Mucosa of gallbladder (tissue), 1 donor: ENCODE results near the gene MARK2. TPM values are rescaled to one million over a fixed set of nuclear protein-coding genes. Genes with fewer than 3 reads are reported as not detected.

ENCODE experiments used
- DNase-seq: peaks from one replicate; pipeline ENCODE4 v3.0.0-alpha.2; 2020; ENCODE audit warnings: low spot score
- total RNA-seq: library from RNA; stranded (reverse); gene quantifications from one replicate; pipeline ENCODE4 v1.2.1, GENCODE V29; 2021
- donor health status: DM: no; HTN: no; CAD: no.

Gene MARK2
- total RNA-seq, 1 donor from 2014 or later, result 65.0 TPM

DNA sequence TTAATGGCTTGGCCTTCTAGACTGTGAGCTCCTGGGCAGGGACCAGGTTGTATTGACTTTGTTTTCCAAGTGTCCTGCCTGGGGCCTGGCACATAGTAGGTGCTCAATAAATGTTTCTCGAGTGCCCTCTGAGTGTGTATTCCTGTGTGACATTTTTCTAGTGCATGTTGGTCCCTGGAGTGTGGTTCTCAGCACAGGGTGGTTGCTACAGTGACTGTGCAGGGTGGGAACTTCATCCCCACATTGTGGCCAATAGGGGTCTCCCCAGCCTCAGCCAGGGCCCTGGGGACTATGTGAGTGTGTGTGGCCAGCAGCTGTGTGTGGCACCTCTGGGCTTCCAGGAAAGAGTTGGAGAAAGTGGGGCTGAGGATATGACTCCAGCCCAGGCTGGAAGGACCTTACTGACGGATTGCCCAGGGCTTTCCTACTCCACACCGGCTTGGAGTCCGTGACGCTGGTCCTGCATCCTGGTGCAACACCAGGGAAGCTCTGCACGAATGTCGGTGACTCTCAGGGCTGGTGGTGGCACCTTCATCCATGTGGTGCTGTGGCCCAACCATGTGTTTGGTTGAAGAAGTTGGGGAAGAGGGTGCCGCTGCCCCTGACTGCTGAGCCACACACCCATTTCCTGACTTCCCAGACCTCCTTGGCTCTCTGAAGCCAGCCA is 9.0 kb upstream of the MARK2 start:
- DNase-seq, result no peak

DNA sequence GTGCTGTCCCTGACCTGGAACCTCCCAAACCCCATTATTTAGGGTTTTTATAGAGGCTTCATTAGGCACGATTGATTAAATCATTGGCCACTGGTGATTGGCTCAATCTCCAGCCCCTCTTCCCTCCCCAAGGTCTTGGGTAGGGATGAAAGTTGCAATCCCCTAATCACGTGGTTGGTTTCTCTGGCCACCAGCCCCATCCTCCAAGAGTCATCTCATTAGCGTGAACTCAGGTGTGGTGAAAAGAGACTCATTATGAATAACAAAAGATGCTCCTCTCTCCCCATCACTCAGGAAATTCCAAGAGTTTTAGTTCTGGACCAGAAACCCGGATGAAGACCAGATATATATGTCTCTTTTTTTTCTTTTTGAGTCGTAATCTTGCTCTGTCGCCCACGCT is 7.6 kb upstream of the MARK2 start:
- no peak for DNase-seq

DNA sequence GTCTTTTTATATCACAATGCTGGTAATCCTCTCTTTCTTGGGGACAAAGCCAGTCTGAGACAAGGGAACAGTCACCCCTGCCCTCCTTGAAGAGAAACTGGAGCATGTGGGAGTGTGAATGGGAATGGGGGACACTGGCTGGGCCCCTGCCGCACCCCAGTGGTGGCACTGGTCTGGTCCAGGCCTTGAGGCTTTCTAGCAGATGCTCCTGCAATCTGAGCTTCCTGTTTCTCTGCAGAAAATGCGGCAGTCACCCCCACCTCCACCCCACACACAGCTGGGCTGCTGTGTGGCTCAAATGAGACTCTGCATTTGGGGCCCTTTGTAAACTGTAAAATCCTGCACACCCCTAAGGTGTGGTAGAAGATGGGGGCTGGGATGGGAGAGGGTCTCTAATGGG is 6.6 kb upstream of the MARK2 start:
- DNase-seq, result no peak

DNA sequence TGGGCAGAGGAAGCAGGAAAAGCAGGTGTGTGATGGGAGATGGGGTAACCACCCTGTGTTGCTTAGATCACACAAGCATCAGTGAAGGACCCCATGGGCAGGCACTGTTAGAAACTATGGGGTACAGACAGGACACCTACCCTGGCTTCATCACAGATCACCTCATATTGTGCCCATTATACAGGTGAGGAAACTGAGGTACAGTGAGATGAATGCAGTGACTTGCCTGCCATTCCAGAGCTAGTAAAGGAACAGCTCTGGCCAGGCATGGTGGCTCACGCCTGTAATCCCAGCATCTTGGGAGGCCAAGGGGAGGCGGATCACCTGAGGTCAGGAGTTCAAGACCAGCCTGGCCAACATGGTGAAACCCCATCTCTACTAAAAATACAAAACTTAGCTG is 5.9 kb upstream of the MARK2 start:
- DNase-seq, result no peak

DNA sequence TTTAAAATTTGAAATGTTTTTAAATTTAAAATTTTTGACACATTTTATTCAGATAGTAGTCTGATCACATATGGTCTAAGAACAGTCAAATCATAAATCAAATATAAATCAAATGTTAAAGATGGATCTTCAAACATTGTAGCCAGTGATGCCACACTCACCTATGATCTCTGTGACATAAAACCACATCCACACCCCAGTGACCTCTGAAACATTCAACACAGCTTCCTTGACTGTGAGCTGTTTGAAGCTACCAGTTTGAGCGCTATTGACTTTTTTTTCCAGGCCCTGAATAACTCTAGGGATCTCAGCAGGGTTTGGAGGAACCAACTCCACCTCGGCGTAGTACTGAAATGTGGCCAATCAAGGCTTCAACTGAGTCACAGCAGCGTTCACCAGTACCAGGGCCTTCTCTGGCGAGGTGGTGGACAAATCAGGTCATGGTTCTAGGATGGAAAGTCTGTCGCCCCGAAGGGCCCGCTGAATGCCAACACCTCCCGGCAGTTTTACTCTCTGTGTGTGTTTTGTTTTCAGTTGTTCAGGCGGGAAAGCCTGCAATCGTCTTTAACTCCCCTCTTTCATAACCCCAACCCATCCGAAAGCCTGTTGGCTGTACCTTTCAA is 4.3 kb upstream of the MARK2 start:
- no peak for DNase-seq

DNA sequence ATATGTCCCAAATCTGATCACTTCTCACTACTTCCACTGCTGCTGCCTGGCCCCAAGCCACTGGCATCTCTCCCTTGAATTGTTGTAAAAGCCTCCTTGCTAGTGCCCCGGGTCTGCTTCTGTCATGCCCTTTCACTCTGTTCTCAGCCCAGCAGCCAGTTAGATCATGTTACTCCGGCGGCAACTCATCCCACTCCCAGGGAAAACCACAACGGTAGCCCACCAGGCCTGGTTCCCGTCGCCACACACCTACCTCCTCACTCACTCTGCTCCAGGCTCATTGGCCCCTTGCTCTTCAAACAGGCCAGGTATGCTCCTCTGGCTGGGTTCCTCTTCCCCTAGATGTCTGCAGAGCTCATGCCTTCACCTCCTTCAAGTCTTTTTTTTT is 3.8 kb upstream of the MARK2 start:
- DNase-seq, result no peak

DNA sequence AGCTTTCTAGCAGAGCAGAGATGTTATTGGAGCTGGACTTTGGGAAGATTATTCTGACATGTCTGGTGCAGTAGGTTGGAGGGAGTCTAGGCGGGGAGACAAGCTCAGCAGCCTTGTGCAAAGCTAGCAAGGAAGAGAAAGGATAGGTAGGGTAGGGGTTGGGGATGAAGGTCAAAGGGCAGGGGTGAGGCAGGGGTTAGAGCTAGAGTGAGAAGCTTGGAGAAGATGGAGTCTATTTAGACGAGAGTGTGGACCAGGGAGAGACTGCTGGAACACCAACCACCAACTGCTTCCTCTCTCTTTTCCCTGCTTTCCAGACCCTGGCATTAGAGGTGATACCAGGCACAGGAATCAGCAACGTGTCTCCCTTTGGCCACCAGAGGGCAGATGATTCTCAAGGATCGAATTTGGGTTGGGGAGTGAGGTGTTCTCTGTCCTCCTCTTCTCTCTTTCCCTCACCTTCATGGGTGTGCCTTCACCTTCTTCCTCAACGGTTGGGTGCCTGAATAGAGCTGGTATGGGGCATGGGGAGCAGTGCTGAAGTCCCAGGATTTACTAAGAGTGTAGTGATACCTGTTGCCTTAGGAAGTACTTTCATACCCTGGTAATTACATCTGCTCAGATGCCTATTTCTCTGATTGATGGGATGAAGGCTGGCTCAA is 1.8 kb upstream of the MARK2 start:
- peak; percentile 81 for DNase-seq

DNA sequence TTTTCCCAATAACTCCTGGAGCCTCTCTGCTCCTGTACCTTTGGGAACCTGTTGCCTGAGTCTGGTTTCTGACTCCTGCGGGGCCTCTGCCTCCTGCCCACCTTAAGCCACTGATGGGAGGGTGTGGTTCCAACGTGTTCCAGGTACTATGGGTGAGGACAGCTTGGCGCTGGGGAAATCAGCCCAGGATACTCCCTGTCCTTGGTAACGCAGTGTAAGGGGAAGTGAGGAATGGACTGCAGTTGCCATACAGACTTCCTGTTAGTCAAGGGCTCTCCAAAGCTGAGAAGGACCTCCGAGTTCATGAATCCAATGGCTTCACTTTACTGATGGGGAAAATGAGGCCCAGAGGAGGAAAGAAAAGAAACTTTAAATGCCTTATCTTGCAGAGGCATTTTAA is 1.2 kb upstream of the MARK2 start:
- no peak for DNase-seq

DNA sequence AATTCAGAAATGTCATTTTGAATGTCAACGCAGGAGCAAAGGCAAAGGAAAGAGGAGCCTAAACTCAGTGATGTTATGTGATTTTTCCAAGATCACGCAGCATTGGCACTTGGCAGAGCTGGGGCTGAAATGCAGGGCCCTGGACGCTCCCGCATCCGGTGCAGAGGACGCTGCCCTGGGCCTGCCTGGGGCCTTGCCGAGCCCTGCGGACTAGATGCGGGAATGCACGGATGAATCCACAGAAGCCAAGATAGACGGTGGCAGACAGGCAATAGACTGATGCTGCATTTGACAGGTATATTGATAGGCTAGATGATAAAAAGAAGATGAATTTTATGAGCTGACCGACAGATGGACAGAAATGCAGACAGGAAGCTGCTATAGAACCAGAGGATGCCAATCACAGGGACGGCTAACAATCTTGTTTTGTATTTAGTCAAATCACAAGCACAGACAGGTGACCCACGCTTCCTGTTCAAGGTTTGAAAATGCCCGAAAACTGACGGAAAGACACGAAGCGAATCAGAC is 696 bp upstream of the MARK2 start:
- no peak for DNase-seq

DNA sequence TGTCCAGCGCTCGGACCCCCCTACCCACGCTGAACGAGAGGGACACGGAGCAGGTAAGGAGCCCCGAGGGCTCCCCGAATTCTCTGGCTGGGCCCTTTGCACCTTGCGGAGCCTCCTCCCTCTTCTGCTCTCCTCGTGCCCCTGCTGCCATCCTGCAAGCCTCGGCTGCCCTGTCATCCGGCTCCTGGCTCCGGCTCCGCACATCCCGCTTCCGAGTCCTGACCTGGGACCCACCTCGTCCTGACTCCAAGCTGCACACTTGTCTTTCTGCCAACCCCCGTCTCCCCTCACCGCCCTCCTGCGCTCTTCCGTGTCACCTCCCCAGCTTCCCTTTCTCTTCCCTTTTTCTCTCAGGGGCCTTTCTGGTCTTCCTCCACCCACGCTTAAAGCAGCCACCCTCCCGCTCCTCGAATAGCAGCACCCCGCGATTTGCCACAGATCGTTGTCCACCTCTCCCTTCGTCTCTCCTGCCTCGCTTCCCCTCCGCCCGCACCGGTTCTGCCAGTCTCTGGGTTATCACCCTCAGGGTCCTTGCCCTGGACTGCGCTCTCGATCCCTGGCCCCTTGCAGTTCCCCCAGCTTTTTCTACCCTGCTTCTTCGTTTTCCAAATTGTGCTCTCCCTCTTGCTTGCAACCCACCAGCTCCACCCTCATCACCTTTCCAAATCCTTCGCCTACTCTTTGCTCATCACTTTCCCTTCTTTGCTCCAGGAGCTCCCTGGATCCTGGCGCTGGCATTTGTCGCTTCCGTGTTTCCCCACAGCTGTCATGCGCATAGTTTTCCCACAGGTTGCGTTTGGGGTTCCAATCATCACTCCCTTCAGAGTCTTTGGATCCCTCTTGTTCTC is 822 bp downstream of the MARK2 start:
- no peak for DNase-seq

DNA sequence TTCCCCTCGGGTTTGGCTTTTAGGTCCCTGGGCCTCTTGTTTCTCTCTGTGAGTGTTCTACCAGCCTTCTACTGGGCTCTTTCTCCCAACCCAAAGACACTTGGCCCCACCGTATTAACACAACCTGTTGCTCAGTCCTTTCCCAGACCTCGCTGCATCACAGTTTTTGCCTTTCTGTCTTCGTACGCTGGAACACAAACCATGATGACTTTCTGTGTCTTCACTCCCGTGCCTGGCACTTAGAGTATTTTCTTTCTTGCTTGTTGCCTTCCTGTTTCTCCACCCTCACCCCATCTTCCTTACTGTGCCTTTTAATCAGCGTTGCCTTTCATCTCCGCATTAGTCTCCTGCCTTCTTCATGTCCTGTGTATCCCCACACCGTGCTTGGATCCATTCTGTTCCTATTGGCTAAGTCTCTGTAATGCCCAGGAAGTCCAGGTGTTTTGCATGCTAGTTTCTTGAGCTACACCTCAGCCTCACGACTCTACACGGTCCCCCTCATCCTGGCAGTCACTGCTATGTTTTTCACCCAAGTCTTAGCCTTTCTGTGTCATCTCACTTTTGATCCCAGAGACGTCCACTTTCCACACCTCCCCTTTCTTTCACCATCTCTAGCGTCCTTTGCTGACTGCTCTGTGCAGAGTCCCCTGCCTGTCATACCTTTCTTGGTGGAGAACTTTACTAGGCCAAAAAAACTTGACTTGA is 1.6 kb downstream of the MARK2 start:
- DNase-seq, result no peak

DNA sequence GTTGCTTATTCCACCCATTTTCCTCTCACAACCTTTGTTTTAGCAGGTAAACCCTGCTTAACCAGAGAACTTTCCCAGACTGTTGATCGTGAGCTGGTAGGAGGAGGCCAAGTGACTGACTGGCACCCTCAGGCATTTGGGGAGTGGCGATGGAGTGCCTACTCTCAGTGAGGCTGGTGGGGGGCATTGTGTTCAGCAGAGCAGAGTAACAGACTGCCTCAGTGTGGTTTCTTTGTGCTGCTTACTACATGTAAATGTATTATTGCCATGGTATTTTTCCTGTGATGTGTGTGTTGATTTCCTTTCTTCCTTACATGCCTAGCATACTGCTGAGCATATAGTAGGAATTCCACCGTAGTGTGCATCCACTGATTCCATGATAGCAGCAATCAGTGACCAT is 2.6 kb downstream of the MARK2 start:
- DNase-seq, result no peak

DNA sequence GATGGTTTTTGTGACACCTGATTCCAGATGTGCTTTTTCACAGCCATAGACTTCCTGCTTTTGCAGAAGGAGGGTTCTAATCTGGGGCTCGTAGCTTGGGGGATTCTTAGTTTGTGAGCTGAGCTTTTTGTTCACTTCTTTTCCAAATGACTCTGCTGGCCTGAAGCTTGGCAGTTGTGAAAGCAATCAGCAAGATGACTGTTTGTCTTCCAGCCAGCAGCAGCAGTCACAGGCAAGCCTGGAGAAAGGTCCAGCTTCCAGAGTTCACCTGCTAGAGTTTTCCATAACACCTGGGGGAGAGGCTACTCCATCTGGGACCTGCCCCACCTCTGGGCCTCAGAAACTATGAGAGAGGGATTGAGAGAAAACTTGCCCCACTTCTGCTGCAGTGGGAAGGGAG is 4.1 kb downstream of the MARK2 start:
- DNase-seq, result no peak

DNA sequence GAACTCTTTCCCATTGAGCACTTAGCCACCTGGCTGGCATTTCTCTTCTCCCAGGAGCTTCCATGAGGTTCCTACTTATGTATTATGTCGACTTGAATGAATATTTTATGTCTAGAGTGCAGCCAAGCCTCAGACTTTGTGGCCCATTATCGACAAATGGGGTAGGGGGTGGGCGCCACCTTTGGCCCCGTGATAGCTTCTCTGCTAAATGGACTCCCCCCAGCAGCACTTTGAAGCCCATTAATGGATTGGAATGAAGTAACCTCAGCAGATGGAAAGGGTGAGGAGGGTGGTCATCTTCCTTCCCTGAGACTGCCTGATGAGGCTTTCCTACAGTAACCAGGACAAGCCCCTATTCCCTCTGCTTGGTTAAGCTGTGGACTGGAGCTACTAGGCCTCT is 5.9 kb downstream of the MARK2 start:
- no peak for DNase-seq

DNA sequence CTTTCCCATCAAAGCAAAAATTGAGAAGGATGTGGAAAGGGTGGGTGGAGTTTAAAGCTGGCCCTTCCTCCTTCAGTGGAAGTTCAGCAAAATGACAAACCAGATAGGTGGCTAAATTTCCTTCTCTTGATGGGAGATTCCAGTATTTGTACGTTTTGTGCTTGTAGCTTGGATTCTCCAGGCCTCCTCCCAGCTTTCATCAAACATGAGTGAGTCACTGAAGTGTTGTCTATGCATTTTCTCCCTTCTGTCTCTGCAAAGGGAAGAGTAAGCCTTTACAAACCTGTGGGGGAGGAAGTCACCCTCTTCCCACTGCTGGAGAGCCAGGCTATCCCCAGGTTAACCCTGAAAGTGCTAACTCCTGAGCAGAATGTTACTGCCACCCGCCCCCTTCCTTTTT is 6.4 kb downstream of the MARK2 start:
- DNase-seq, result no peak

DNA sequence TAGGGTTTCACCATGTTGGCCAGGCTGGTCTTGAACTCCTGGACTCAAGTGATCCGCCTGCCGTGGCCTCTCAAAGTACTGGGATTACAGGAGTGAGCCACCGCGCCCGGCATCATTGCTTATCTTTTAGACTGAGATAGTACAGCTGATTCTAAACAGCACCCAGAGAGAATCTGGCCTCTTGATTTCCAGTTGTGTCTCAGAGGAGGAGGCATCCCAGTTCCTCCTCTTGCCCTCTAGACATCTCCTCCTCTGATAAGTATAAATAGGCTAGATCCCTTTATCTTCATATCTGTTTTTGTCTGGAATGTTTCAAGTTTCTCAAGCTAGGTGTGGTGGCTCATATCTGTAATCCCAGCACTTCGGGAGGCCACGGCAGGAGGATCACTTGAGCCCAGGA is 7.0 kb downstream of the MARK2 start:
- DNase-seq, result no peak

DNA sequence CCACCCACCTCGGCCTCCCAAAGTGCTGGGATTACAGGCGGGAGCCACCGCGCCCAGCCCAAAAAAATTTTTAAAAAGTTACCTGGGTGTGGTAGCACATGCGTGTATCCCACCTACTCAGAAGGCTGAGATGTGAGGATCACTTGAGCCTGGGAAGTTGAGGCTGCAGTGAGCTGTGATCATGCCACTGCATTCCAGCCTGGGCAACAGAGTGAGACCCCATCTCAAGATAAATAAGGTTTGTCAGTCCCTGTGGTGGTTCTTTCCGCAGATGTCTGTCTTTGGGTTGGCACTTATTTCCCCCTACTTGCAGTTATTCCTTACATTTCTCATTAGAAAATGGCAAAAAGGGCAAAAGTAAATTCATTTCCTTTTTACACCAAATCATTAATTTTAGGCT is 8.0 kb downstream of the MARK2 start:
- DNase-seq, result no peak

DNA sequence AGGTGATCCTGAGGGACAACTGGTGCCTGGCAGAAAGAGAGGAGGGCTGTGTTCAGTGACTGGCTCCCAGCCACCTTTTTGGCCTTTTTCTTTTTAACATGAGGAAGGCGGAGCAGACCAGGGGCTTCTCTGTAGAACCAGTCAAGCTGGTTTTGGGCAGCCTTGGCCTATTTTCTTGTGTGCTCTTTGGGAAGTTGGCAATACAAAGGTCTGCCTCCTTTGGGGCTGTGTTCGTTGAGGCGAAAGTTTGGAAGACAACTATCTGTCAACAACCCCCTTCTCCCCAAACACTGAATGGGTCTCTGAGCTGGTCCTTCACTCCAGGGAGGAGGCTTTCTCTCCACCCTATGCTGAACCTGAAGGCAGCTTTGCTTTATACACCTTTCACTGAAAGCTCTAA is 8.5 kb downstream of the MARK2 start:
- DNase-seq, result no peak

DNA sequence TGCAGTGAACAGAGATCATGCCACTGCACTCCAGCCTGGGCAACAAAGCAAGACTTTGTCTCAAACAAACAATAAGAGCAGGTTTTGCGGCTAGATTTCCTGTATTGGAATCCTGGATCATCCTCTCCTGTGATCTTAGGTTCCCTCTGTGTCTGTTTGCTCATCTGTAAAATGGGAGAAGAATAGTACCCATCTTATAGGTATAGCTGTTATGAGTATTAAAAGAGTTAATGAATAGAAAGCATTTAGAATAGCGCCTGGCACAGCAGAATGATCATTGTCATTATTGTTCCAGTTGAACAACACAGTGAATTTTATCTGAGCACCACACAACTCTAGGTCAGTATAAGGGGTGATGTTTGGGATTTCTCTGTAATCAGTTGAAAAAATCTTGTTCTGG is 10.8 kb downstream of the MARK2 start:
- no peak for DNase-seq

DNA sequence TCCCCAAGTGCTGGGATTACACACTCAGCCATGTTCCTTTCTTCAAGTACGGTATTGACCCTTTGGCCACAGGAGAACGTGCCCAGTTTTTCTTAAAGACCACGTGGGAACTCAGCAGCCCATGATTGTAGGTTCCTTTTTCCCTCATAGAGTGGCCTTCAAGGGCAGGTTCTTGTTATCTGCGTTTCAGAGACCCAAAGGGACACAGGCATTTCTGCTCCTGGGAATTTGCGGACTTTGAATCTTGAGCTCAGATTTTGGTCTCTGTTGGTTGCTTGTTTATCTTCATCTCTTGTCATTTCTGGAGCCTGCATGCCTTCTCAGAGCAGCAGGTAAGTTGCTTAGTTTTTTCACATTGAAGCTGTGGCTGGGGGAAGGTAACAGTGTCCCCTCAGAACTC is 12.0 kb downstream of the MARK2 start:
- DNase-seq, result no peak

DNA sequence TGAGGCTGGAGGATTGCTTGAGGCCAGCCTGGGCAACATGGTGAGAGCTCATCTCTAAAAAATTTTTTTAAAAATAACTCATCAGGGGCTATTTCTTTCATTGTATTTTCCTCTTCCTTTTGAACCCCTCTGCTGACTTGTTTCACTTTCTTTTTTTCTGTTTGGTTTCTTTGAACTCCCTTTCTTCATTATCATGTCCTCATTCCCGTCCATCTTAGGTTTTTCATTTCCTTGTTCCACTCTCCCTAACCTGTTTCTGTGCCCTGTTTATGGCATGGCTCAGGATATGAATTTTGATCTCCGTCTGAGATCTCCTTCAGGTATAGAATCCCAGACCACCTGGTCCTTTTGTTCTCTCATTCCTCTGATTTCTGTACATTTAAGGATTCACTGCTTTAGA is 12.5 kb downstream of the MARK2 start:
- no peak for DNase-seq

DNA sequence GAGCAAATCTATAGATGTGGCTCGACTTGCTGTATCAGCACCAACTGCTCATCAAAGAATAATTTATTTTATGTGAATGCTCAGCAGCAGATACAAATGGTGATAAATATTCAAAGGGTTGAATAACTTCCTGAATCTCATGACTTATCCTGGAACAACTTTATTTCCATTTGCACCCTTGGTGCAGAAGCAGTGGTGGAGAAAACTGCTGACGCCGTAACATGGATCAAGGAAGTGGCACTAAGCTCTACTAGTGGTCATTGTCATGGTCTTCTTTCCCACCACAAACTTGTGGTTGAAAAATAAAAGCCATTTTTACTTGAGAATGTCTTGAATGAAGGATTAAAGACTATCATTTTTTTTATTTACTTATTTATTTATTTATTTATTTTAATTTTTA is 14.6 kb downstream of the MARK2 start:
- DNase-seq, result no peak
